Skeletal muscle satellite cell (primary cell): ENCODE results near the gene SNCG.
A peak's percentile ranks its signal among the peaks of the same experiment; 100 is the strongest.
"Not testable (repeated sequence)": the region's sequence is repeated elsewhere in the genome, so short reads cannot be mapped to it uniquely, and the experiment has no call there.

ENCODE experiments used
- H3K27me3 ChIP-seq: 2 replicates; pipeline ENCODE4 v1.7.0; 2013; ENCODE audit warnings: low read length; ENCODE audit not compliant: control insufficient read depth, insufficient read depth
- H3K36me3 ChIP-seq: 2 replicates; pipeline ENCODE4 v1.7.0; 2013; ENCODE audit warnings: mild to moderate bottlenecking, control low read depth, low read length; ENCODE audit not compliant: insufficient read depth
- H3K4me1 ChIP-seq: 2 replicates; pipeline ENCODE4 v1.7.0; 2013; ENCODE audit warnings: low read length; ENCODE audit not compliant: control insufficient read depth, insufficient read depth
- H3K4me2 ChIP-seq: 2 replicates; pipeline ENCODE4 v1.7.0; 2013; ENCODE audit warnings: mild to moderate bottlenecking, low read length
- H3K4me3 ChIP-seq: 2 replicates; pipeline ENCODE4 v1.7.0; 2013; ENCODE audit warnings: low read length
- H3K9ac ChIP-seq: 2 replicates; pipeline ENCODE4 v1.7.0; 2013; ENCODE audit warnings: mild to moderate bottlenecking, low read depth, low read length, moderate library complexity
- H3K9me3 ChIP-seq: replicated peaks from 2 replicates; pipeline ENCODE4 v1.7.0; 2013; ENCODE audit warnings: mild to moderate bottlenecking, control low read depth, low read length

SNCG gene

DNA sequence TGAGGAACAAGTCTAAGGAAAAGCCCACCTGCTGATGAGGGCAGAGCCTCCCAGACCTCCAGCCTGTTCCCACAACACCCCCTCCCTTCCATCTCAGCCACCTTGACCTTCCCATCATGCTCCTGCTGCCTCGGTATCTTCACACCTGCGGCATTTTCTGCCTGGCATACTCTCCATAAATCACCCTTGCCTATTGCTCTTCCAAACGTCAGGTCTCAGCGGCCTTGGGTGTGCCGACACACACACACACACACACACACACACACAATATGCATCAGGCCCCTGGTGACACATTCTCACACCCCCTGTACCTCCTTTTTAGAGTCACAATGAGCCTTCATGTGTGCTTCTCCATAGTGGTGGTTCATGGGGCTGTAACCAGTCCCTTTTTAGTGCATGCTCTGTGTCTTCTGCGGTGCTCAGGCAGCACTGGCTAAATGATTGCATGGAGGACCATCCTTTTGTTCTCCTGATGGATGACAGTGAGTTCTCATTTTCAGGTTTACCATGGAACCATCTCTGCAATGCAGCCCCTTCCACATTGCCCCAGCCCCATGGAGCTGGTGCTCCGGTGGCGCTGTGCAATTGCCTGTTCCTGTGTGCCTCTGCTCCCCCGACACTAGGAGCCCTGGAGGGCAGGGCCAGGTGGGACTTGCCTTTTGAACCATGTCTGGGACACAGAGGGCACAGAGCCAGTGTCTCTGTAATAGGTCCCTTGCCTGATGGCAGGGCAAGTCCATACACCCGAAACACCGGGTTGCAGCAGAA is 14.4 kb downstream of the SNCG start:
- H3K4me3 ChIP-seq, result no peak overlapping the region
- H3K9ac ChIP-seq, result no peak overlapping the region
- no peaks in the 10 kb centered on the region for H3K9me3 ChIP-seq
- no peaks in the 10 kb centered on the region for H3K27me3 ChIP-seq
- no peaks in the 10 kb centered on the region for H3K36me3 ChIP-seq
- H3K4me2 ChIP-seq, result no peak overlapping the region
- H3K4me1 ChIP-seq, result peaks cover 41% of the 10 kb centered on the region

DNA sequence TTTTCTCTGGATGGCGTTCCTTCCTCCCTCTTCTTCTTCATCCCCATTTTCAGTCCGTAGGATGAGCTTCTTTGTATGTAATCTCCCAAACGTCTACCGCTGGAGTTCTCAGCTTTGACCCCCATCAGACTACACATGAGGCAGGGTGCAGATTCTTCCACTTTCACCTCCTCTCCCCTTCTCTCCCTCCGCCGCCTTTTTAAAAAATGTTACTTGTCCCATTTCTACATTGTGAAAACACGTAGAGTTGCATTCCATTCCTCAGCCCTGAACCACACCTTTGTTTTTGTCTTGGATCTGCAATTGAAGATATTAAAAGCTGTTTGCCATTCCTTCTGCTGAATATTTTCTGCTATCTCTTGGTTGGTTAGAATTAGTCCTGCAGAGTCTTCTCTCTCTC is 16.1 kb downstream of the SNCG start:
- H3K9ac ChIP-seq, result no peak overlapping the region
- H3K36me3 ChIP-seq, result no peaks in the 10 kb centered on the region
- peaks cover 39% of the 10 kb centered on the region for H3K4me1 ChIP-seq
- no peaks in the 10 kb centered on the region for H3K27me3 ChIP-seq
- no peak overlapping the region for H3K4me3 ChIP-seq
- no peak overlapping the region for H3K4me2 ChIP-seq
- H3K9me3 ChIP-seq, result no peaks in the 10 kb centered on the region

DNA sequence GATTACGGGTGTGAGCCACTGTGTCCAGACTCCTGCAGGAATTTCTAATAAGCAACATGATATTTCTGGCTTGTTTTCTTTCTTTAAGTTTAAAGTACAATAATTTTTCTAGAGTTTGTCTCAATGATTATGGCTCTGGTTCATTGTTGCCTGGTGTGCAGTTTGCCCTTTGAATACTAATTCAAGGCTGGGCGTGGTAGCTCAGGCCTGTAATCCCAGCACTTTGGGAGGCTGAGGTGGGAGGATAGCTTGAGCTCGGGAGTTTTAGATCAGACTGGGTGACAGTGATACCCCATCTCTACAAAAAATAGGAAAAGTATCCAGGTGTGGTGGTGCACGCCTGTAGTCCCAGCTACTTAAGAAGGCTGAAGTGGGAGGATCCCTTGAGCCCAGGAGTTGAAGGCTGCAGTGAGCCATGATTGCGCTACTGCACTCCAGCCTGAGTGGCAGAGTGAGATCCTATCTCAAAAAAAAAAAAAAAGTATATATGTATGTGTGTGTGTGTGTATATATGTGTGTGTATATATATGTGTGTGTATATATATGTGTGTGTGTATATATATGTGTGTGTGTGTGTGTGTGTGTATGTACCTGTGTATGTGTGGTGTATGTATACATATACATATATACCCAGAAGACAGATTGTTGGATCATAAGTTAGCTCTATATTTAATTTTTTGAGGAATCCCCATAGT is 18.1 kb downstream of the SNCG start:
- Histone ChIP-seq H3K4me3 (no peak overlapping the region), H3K36me3 (no peaks in the 10 kb centered on the region), H3K9ac (no peak overlapping the region), H3K9me3 (no peaks in the 10 kb centered on the region), H3K4me2 (no peak overlapping the region), H3K4me1 (peaks cover 33% of the 10 kb centered on the region), H3K27me3 (no peaks in the 10 kb centered on the region)

DNA sequence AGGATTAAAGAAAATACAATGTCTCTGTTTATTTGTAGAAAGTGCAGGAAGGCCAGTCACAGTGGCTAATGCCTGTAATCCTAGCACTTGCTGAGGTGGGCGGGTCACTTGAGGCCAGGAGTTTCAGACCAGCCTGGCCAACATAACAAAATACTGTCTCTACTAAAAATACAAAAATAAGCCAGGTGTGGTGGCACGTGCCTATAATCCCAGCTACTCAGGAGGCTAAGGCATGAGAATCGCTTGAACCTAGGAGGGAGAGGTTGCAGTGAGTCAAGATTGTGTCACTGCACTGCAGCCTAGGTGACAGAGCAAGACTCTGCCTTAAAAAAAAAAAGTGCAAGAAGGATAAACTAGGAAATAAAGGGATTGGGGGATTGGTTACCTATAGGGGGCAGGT is 20.1 kb downstream of the SNCG start:
- H3K9me3 ChIP-seq, H3K4me2 ChIP-seq, H3K27me3 ChIP-seq, H3K9ac ChIP-seq, H3K36me3 ChIP-seq, H3K4me3 ChIP-seq: not testable (repeated sequence)
- peaks cover 25% of the 10 kb centered on the region for H3K4me1 ChIP-seq

DNA sequence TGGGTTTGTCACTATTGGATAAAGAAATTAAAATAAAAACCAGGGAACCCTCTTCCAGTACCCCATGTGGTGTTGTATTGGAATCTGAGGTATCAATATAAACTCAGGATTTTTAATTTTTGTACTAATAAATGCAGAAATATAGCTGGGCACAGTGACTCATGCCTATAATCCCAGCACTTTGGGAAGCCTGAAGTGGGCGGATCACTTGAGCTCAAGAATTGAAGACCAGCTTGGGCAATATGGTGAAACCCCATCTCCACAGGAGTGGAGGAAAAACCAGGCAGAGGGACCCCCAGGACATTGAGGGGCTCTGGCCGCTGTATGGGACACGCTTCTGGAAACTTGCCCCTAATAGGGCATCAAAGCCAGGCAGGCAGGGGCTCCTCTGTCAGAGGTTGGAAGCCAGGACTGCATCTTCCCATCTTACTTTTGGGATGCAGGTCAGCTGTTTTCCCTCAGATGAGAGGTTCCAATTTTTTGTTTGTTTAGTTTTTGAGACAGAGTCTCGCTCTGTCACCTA is 21.0 kb downstream of the SNCG start:
- no peak overlapping the region for H3K4me3 ChIP-seq
- H3K9ac ChIP-seq, result no peak overlapping the region
- H3K4me2 ChIP-seq, result no peak overlapping the region
- H3K4me1 ChIP-seq, result peaks cover 25% of the 10 kb centered on the region
- H3K27me3 ChIP-seq, result no peaks in the 10 kb centered on the region
- H3K9me3 ChIP-seq, result no peaks in the 10 kb centered on the region
- H3K36me3 ChIP-seq, result no peaks in the 10 kb centered on the region

GRCh38 chr10:86979977-86980448 is 21.6 kb downstream of the SNCG start:
- H3K4me3 ChIP-seq, result no peak overlapping the region
- H3K9ac ChIP-seq, result peak overlapping the region; percentile 8
- H3K4me2 ChIP-seq, result no peak overlapping the region
- H3K27me3 ChIP-seq, result no peaks in the 10 kb centered on the region
- H3K36me3 ChIP-seq, result no peaks in the 10 kb centered on the region
- peaks cover 25% of the 10 kb centered on the region for H3K4me1 ChIP-seq
- H3K9me3 ChIP-seq, result no peaks in the 10 kb centered on the region

DNA sequence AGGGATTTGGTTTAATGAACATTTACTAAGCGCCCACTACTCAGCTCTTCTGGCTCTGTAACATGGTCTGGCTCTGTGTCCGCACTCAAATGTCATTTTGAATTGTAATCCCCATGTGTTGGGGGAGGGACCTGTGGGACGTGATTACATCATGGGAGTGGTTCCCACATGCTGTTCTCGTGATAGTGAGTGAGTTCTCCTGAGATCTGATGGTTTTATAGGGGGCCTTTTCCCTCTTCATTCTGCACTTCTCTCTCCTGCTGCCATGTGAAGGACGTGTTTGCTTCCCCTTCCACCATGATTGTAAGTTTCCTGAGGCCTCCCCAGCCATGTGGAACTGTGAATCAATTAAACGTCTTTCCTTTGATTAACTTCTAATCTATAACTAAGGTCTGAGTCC is 22.6 kb downstream of the SNCG start:
- H3K4me2 ChIP-seq, H3K9ac ChIP-seq, H3K36me3 ChIP-seq, H3K4me3 ChIP-seq, H3K27me3 ChIP-seq, H3K9me3 ChIP-seq: not testable (repeated sequence)
- peaks cover 25% of the 10 kb centered on the region for H3K4me1 ChIP-seq

DNA sequence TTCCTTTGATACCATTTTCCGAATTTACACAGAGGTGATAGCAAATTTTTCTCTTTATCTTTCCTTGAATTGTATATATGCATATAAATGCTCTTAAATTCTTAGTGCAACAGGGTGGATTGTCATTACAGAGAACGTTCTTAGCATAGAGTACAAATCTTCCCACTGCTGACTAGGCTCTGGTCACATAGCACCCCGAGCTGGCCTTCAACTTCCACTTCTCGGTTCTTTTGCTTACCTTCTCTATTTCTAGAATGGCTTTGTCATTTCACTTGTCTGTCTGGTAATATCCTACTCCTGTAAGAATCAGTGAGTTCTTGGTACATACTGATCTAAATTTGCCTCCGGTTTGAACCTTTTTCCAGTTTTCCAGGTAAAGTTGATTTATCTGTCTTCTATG is 23.3 kb downstream of the SNCG start:
- H3K4me1 ChIP-seq, result peaks cover 25% of the 10 kb centered on the region
- no peaks in the 10 kb centered on the region for H3K36me3 ChIP-seq
- no peak overlapping the region for H3K4me2 ChIP-seq
- no peak overlapping the region for H3K9ac ChIP-seq
- no peak overlapping the region for H3K4me3 ChIP-seq
- no peaks in the 10 kb centered on the region for H3K9me3 ChIP-seq
- no peaks in the 10 kb centered on the region for H3K27me3 ChIP-seq

GRCh38 chr10:86984498-86984897 is 26.1 kb downstream of the SNCG start:
- not testable (repeated sequence) for H3K4me2 ChIP-seq, H3K4me3 ChIP-seq, H3K27me3 ChIP-seq, H3K9me3 ChIP-seq, H3K9ac ChIP-seq, H3K36me3 ChIP-seq
- peaks cover 12% of the 10 kb centered on the region for H3K4me1 ChIP-seq

GRCh38 chr10:86988520-86988919 is 30.1 kb downstream of the SNCG start:
- Histone ChIP-seq H3K4me2 (no peak overlapping the region), H3K9ac (no peak overlapping the region), H3K4me3 (no peak overlapping the region), H3K9me3 (no peaks in the 10 kb centered on the region), H3K4me1 (no peaks in the 10 kb centered on the region), H3K36me3 (no peaks in the 10 kb centered on the region), H3K27me3 (no peaks in the 10 kb centered on the region)

DNA sequence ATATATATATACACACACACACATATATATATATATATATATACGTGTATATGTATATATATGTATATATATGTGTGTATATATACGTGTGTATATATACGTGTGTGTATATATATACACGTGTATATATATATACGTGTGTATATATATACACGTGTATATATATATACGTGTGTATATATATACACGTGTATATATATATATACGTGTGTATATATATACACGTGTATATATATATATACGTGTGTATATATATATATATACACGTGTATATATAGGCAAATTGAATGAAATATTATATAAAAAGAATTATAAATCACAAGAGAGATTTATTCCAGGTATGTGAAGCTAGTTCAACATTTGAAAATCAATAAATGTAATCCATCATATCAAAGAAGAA is 33.0 kb downstream of the SNCG start:
- not testable (repeated sequence) for H3K4me1 ChIP-seq, H3K9me3 ChIP-seq, H3K36me3 ChIP-seq, H3K27me3 ChIP-seq, H3K9ac ChIP-seq, H3K4me3 ChIP-seq, H3K4me2 ChIP-seq

DNA sequence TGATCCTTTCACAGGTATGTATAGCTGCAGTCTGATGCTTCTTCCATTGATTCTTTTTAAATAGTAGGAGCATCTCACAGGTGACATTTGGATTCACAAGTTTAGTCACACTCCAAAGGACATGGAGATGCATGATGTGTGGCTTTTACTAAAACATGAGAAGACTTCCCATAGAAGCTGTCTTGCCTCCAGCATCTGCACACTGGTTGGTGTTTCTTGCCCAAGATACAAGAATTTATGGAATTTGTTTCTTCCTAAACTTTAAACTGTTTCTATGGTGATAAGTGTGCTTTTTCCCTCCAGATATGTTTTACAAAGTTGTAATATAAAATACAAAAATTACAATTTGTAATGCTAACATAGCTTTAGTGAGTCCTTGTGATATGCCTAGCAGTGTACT is 34.1 kb downstream of the SNCG start:
- Histone ChIP-seq H3K4me1 (no peaks in the 10 kb centered on the region), H3K9me3 (no peaks in the 10 kb centered on the region), H3K4me2 (no peak overlapping the region), H3K4me3 (no peak overlapping the region), H3K36me3 (no peaks in the 10 kb centered on the region), H3K27me3 (no peaks in the 10 kb centered on the region), H3K9ac (no peak overlapping the region)
